Cerebellar nuclear complex (tissue), 1 donor: ENCODE measurements around the gene SLC1A3.
"Not testable (repeated sequence)": the region's sequence is repeated elsewhere in the genome, so short reads cannot be mapped to it uniquely, and the experiment has no call there.

Source experiments
- DNase-seq, 2 experiments: peaks; one replicate each; lab custom pipeline; 2025; lab: John Stamatoyannopoulos, UW

Gene SLC1A3

DNA sequence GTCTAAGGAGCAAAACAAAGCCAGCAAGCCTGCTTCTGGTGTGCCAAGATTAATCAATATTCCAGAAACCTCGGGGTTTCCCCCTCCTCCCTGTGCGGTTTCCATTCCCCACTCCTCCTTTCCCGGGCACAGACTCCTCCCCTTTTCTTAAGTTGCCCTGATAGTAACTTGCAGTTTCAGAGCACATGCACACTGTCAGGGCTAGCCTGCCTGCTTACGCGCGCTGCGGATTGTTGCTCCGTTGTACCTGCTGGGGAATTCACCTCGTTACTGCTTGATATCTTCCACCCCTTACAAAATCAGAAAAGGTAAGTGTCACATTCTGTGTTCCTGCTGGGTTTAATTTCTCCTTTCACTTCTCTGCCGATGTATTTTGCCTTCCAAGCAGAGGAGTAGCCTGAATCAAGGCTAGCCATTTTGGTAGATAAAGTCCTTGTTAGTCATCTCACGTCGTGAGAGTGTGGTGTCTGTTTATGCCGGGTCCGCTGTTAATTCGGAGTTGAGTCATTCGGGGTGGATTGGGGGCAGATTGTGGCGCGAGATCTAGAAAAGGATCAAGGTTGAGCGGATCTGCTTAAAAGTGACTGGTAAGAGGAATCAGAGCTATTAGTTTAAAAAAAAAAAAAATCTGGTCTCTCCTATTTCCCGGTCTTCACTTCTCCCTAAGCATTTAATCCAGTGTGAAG, at the start of gene SLC1A3:
SLC1A3 (plus strand) TSS at position 179 of the 686 bp plus-strand sequence. CDS start 1,818 bp downstream, outside the sequence.
- DNase-seq = no peak

DNA sequence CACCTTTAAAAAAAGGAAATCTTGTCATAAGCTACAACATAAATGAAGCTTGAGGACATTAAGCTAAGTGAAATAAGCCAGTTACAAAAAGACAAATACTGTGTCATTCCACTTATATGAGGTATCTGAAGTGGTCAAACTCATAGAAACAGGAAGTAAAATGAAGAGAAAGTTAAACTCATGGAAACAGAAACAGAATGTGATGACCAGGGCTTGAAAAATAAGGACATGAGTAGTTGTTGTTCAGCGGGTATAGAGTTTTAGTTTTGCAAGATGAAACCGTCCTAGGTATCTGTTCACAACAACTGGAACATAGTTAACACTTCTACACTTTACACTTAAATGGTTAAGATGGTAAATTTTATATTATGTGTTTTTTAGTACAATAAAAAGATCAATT, 47.8 kb upstream of the SLC1A3 start:
- DNase-seq = no peak

DNA sequence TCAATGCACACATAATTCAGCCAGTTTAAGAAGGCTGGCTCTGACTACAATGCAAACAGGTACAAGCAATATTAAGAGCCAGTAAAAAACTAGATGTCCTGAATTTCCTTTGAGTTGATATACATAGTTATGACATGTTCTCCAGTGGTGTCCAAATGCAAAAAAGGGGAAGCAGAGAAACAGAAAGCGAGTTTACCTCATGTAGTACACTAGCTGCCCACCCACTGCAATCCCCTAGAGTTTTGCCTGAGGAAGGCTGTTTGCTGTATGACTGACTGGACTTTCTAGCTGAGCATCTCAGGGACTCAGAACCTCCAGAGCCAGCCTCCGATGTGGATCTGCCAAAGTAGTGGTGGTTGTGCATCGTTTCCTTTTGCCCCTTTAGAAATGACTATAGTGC, 44.8 kb upstream of the SLC1A3 start:
- no peak for DNase-seq

DNA sequence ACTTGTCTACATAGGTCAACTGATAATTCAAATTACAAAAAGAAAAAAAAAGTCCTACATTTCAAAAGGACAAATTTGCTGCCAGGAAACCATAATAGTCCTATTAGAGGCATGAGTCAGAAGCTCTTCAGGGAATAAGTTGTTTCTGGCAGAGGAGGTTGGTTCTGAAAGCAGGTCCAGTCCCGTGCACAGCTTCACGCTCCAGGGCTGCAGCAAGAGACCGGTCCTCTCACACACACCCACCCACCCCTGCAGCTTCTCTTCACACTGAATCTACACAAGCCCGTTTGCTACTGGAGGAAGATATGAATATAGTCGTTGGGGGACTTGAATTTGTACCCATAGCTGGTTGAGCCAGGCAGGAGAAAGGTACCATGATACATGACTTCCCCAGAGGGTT, 36.9 kb upstream of the SLC1A3 start:
- no peak for DNase-seq

DNA sequence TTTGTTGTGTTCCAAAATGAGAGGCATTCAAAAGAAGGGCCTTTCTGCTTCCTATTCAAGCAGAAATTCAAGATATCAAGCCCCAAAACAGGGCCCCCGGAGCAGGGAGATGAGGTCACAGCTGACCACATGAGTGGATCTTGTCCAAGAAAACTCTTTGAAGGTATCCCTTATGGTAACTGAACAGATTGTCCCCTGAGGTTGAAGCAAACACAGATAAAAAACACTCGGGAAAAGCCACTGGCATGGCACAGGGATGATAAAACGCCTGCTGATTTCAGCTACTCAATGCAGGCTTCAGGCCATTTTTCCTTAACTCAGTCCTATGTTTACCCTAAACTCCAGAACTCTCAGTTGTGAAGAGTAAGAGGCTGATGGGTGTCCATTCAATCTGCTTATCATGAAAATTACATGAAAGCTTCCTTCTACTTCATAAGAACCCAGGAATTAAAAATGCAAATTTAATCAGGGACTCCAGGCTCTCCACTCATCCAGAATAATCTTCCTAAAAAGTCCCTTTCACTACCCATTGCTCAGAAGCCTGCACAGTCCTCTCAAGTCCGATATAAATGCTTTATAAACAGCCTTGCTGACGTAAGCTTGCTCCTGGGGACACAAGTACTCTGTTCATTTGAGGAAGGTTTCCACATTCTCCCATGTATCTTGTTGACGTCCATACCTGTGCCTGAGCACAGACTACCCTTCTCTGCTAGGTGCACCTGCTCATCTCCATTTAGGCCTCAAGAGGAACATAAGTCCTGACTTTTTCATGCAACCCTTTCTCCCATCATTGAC, 35.9 kb upstream of the SLC1A3 start:
- no peak for DNase-seq

DNA sequence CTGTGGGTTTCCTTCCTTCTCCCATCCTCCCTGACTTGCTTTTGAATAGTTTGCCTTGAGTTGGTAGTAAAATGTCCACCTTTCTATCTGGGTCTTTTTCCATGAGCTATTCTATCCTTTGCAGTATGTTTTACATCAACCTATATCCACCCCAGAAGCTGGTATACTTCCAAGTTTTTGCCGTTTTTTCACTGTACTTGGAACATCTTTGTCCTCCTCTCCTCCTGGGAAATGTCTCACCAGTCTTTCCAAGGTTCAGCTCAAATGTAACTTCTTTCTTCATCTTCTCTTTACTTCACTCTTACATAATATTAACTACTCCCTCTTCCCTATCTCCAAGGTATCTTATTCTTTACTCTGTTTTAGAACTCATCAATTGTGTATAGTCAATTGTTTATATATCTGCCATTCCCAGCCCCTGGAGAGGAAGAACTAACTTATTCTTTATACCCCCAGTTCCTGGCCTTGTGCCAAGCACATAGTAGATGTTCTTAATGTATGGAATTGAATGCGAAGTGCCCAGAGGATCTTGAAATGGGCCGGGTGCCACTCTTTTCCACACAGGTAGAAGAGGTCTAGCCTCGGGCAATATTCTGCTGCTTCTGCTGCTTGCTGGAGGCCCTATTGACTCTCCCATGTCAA, 34.9 kb upstream of the SLC1A3 start:
- no peak for DNase-seq

DNA sequence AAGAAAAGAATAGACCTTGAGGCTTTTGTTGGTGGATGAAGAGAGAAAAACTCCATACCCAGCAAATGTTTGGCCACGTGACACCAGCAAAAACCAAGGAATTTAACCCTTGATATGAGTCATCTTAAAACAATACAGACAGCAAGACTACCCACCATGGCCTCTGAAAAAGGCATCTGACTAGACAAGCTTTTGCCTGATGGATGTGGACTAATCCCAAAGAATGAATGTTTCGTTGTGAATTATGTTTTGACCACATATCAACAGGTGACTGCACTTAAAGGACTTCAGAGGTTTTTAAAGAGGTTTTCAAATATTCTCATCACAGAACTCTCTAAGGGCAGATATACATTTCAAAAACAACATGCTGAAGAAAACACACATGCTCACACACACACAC, 33.0 kb upstream of the SLC1A3 start:
- no peak for DNase-seq

DNA sequence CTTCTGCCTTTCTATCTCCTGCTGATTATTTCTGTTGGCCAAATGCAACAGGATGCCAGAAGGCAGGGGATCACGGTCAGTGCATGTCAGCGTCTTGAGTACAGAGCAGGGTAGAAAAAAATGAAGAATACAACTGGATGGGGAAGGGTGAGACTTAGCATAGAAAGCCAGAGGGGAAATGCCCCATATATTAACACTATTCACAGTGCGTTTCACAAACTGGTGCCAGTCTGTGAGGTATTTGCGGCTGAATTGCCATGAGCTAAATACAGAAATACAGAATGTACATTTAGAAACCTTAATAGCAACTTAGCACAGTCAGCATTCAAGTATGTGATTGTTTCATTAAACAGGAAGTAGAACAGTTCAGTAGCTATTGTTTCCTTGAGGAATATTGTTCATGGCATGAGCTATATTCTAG, 31.0 kb upstream of the SLC1A3 start:
- no peak for DNase-seq

DNA sequence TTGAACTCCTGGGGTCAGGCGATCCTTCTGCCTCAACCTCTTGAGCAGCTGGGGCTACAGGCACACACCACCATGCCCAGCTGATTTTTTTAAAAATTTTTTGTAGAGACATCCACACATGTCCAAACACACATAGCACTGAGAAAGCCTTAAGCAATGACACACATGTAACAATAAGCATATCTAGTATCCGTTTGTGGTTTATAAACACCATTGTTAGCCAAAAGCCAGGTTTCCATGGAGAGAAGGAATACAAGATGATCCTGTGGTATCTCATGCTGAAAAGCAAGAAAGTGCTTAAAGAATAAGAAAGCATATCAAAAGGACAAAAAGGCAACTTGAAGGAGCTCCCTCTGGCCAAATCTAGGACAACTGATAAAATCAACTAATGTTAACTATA, 29.7 kb upstream of the SLC1A3 start:
- DNase-seq = no peak

DNA sequence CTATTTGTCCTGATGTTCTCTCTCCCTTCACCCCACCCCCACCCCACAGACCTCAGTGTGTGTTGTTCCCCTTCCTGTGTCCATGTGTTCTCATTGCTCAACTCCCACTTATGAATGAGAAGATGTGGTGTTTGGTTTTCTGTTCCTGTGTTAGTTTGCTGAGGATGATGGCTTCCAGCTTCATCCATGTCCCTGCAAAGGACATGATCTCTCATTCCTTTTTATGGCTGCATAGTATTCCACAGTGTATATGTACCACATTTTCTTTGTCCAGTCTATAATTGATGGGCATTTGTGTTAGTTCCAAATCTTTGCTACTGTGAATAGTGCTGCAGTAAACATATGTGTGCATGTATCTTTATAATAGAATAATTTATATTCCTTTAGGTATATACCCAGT, 26.5 kb upstream of the SLC1A3 start:
- DNase-seq = not testable (repeated sequence)

DNA sequence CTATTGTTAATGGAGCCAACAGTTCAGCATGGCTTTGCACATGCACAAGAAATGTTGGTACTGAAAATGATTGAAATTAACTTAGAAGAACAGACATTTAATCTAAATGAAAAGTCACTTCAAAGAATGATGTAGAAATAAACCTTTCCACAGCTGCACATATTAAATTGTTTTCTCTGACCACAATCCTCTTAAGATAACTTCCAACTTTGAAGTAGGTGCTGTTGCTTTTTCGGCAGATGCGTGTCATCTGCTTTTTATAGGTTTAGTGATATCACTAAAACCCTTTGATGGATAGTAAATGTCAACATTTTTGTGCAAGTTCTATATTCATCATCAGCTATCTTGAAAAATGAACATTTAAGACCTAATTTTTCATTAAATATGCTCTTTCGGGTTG, 25.3 kb upstream of the SLC1A3 start:
- no peak for DNase-seq

DNA sequence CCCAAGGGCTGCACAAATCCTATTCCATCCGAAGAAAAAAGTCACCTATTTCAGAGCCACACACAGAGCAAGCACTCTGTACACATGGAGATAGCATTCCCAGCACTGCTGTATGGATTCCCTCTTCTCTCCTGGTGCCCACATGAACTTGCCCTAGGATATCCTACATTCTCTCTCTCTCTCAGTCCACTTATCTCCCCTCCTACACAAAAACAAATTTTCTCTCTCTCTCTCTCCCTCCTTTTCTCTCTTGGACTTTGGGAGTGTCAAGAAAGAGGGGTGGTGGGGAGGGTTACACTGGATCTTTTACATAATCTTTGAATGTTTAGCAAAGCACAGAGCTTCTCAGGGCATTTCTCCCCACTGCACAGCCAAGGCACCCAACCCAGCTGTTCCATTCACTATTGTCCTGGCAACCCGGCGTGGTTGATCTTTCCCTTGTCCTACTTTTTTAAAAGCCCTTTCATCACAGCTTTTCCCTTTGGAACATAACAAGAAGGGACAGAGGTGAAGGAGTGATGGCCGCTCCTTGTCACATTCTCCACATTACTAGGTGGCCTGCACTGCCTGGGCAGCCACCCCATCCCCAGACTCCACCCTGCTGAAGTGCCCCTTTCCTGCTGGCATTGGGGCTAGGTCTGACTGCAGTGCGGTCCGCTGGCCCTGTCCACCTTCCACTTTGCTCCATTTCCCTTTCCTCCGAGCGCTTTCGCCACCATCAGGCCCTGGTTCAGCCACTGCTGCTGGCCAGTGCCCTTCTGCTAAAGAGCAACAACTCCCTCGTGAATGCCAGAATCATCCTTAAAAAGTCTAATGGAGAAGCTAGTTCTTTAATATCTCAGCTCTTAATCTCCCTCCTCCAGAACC, 22.2 kb upstream of the SLC1A3 start:
- no peak for DNase-seq

DNA sequence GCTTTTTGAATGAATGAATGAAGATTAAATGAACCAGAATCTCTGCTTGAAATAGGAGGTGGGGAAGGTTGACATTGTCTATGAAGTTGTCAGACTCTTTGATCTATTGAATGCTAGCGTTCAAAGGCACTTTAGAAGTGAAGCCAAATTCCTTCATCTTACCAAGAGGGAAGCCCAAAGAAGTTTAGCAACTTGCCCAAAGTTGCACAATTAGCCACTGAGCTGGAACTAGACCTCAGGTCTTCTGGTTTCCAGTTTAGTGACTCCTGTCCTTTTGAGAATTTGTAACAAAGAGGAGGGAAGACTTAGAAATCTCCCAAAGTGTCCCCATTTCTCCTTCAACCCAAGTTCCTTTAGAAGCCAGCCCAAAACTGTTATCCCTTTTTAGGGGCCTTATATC, 20.7 kb upstream of the SLC1A3 start:
- no peak for DNase-seq

DNA sequence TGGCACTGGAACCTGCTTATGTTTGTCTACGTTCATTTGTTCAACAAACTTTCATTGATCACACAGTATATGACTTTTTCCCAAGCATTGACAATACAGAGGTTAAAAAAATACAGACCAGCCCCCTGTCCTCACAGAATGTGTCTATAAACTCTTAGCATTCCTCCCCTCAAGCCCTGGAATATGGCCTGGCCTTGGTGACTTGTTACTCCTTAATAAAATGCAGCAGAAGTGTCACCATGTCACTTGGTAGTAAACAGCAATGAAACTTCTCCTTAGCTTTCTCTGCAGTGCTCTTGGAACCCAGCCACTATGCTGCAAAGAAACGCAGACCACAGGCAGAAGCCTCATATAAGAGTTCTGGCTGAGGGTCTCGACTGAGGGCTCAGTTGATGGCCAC, 19.1 kb upstream of the SLC1A3 start:
- DNase-seq = no peak

DNA sequence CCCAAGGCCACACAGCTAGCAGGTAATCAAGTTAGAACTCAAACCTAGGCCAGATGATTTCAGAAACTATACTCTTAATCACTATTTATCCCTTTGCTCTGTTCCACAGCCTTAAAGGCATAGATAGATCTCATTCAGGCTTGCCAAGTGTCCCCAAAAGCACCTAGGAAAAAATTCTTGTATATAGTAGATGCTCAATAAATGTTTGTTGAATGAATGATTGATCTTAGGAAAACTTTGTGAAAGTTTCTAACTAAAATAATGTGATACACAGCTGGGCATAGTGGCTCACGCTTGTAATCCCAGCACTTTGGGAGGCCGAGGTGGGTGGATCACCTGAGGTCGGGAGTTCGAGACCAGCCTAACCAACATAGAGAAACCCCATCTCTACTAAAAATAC, 16.7 kb upstream of the SLC1A3 start:
- DNase-seq = not testable (repeated sequence)

DNA sequence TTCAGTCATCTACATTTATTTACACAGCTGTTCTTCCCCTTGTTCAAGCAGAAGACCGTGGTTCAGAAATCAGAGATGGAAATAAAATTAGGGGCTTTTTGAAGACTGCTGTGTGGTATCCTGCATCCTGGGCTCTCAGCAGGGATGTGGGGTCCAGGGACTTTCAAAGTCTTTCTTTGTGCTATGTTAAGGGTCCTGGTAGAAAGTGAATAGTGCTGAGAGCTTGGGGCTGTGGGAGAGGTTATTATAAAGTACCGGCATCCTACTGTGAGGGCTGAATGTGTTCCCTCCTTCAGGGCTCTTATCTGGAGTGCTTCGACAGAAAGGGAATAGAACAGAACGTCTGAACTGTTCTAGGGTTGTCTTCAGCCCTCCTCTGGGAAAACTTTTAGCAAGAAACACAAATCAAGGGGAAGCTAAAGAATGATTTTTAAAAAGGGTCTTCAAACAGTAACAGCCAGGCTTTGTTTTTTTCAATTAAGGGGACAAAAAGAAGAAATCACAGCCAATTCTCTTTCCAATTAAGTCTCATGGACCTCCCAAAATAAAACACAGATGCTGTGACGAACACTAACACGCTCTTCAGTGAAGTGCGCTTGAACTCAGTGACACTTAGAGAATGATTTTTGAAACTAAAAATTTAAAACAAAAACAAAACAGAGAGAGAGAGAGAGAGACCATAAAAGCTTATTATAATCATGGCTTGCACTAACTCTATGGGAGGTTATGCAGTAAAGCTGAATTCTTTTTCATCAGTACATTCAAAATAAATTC, 15.7 kb upstream of the SLC1A3 start:
- DNase-seq = no peak

DNA sequence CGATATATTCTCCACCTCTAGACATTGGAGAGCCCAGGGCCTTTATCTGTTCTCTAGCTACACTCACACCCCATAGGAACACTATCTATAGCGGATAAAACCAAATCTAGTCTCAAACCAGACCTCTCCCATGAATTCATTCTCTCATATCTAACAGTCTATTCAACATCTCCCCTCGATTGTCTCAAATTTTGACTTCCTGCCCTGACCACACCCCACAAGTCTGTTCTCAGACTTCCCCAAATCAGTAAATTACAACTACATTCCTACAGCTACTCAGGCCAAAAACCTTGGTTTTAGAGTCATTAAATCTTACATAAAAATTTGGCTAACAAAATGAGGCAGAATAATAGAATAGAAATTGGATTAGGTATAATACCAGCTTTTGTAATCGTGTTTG, 12.5 kb upstream of the SLC1A3 start:
- DNase-seq = no peak

DNA sequence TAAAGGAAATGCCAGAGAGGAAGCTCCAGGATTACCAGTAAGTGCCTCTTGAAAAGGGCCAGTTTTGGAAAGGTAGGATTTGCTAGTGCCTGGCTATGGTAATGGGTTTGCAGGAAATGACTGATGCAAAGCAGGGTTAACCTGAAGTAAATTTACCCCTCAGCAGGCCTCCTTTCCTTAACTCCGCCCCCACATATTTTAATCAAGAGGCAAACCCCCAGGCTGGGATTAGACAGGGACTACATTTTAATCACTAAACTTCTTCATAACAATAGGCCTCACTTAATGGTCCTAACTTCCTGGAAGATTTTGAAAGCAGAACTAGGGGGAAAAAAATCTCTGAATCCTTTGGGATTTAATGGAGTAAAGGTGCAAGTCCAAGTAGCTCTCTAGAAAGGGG, 10.2 kb upstream of the SLC1A3 start:
- DNase-seq = no peak

DNA sequence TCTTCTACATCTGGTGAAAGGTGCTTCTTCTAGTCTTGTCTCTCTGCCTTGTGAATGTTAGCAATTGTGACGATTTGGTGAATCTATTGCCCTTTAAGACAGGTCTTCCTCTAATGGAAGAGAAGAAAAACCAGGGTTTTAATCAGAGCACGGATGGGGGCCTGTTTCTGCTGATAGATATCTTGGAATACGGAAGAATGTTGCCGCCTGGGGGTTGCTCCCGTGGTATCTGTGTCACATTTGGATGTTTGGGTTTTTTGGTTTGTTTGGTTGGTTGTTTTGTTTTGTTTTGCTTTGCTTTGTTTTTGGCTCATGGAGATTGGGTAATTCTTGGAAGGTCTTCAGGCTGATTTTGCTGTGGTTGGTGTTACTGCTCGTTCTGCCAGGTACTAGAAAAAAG, 9.7 kb upstream of the SLC1A3 start:
- DNase-seq = no peak

DNA sequence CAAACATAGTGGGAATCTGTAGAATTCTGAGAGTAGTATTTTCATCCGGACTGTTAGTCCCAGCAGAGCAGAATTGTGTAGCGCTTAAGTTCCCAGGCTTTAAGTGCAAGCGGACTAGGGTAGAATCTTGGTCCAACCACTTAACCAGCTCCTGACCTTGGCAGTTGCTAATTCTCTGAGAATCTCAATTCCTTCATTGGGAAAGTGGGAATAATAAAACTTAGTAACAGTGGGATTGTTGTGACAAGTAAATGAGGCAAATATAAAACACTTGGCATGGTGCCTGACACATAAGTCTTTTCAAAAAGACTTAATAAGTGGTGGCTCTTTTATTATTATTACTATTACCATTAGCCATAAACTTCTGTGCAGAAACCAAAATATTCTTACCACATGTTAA, 8.4 kb upstream of the SLC1A3 start:
- no peak for DNase-seq

DNA sequence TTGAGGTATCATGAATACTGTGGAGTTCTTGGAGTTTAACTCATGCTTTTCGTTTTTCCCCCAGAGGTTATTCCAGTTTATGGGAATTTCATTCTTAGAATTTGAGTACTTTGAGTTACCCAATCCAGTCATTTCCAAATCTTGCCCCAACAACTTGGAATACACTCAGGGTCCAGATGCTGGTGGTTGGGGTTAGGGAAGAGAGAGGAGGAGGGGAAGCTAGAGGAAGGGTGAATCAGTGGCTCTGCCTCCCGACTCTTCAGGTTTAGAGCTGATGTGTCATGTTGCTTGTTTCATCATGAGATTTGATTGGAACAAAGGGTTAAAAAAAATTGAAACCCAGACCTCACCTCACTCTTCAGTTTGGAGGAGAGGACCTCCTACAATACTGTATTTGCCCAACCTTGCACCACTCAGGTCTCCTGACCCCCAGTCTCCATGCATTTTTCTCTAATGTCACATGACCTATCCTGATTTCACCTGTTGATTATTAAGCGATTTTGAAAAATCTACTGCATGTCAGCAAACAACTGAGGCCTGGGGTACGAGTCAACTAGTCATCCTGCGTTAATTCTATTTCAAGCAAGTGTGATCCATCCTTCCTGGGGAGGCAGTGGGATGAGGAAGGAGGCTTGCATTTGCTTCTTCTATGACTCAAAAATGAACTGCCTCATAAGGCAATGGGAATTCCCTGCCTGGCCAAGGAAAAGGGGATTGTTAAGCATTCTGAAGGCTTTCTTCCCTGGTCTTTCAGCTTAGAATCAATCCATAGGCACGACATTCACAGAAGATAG, 6.2 kb upstream of the SLC1A3 start:
- no peak for DNase-seq
